ENCODE data around the gene DENND6B.

GRCh38 chr22:50308597-50308935, 18.2 kb downstream of the DENND6B start:
- TF ChIP-seq ZBTB33 (IDR thresholded peaks at IDR 0.05; ENCODE audit: extremely low read depth, insufficient replicate concordance, low read length): no peak
- TF ChIP-seq POLR2A (IDR thresholded peaks at IDR 0.05; ENCODE audit: borderline replicate concordance, extremely low read depth, insufficient read depth, insufficient read length): no peak
- no peak for TF ChIP-seq EGR1 (IDR thresholded peaks at IDR 0.05; ENCODE audit: low read depth)
